GM23248 (cell line): ENCODE results near the gene ESPN.

ENCODE experiments used
- EZH2 ChIP-seq: fragments of 200-600 bp; sonication (generic); IDR thresholded peaks from 2 replicates; pipeline ENCODE4 v1.6.1; 2018; ENCODE audit warnings: antibody characterized with exemption, mild to moderate bottlenecking; ENCODE audit not compliant: insufficient read depth, poor library complexity, severe bottlenecking
- EZH2phosphoT487 ChIP-seq: fragments of 200-600 bp; sonication (generic); IDR thresholded peaks from 2 replicates; pipeline ENCODE4 v1.6.1; 2018; ENCODE audit warnings: antibody characterized with exemption, moderate library complexity, mild to moderate bottlenecking, low read depth; ENCODE audit not compliant: insufficient read depth

- TF ChIP-seq EZH2phosphoT487: no peak
- no peak for TF ChIP-seq EZH2
Observed at GRCh38 chr1:6397844-6398441, 26.6 kb upstream of the ESPN start.
